ES-I3 (cell line): ENCODE measurements around the gene GCNA.

Experiments used
- H3K36me3 ChIP-seq: 2 replicates; pipeline ENCODE4 v1.6.1; 2013; ENCODE audit warnings: mild to moderate bottlenecking, low read length, control low read depth, moderate library complexity; ENCODE audit not compliant: insufficient read depth
- H3K4me1 ChIP-seq: 2 replicates; pipeline ENCODE4 v1.6.1; 2013; ENCODE audit warnings: mild to moderate bottlenecking, control low read depth, low read length; ENCODE audit not compliant: insufficient read depth
- H3K9ac ChIP-seq: 2 replicates; pipeline ENCODE4 v1.6.1; 2013; ENCODE audit warnings: low read depth, mild to moderate bottlenecking, low read length, moderate library complexity
- H3K9me3 ChIP-seq: 2 replicates; pipeline ENCODE4 v1.6.1; 2013; ENCODE audit warnings: mild to moderate bottlenecking, low read length, moderate library complexity; ENCODE audit not compliant: control insufficient read depth, insufficient read depth

GCNA gene

DNA sequence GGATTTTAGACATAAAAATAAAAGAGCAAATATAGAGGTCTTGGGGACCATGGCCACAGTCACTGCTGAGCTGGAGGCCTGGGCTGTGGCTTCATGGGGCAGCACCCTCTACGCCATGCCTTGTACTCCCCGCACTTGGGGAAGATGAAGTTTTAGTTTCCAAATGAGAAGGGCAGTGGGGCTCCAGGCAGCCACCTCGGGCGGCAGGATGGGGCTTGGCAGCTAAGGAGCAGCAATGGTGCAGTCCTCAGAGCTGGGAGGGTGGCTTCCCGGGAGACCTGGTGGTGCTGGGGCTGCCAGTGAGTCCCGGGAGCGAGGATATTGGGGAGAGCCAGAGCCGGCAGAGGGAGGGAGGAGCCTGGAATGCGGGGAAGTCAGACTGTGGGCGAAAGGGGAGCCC lies 37.7 kb downstream of the GCNA start:
- Histone ChIP-seq H3K36me3 (no peaks in the 10 kb centered on the region), H3K4me1 (peaks cover 3% of the 10 kb centered on the region; the same call in 1 of the 2 replicates), H3K9ac (no peak overlapping the region), H3K9me3 (peaks cover 3% of the 10 kb centered on the region; the same call in 1 of the 2 replicates)

DNA sequence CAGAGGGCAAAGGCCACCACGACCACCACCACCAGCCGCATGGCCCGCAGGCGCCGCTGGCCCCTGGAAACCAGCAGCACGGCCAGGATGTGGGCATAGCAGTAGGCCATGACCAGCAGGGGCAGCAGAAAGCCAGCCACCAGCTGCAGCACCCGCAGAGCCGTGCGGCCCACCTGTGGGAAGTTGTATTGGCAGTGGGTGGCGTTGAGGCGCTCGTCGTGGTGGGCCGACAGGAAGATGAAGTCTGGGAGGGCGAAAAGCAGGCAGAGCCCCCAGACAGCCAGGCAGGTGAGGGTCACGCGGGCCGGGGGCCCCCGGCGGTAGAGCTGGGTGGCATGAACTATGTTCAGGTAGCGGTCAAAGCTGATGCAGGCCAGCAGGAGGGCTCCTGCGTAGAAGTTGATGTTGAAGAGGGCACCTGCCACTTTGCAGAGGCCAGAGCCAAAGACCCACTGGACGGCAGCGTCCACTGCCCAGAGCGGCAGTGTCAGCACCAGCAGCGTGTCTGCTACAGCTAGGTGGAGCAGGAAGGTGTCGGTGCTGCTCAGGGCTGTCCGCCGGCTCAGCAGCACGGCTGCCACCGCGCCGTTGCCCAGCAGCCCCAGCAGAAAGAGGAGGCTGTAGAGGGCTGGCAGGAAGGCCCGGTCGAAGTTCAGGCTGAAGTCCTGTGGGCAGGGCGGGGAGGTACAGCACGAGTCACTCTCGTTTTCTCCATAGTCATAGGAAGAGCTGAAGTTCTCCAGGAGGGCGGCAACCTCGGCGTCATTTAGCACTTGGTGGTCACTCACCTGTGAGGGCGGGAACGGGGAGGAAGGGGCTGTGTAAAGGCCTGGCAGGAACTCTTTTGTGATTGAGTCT lies 38.7 kb downstream of the GCNA start:
- Histone ChIP-seq H3K36me3 (no peaks in the 10 kb centered on the region), H3K9me3 (peaks cover 3% of the 10 kb centered on the region; the same call in 1 of the 2 replicates), H3K9ac (no peak overlapping the region), H3K4me1 (peaks cover 3% of the 10 kb centered on the region; the same call in 1 of the 2 replicates)

DNA sequence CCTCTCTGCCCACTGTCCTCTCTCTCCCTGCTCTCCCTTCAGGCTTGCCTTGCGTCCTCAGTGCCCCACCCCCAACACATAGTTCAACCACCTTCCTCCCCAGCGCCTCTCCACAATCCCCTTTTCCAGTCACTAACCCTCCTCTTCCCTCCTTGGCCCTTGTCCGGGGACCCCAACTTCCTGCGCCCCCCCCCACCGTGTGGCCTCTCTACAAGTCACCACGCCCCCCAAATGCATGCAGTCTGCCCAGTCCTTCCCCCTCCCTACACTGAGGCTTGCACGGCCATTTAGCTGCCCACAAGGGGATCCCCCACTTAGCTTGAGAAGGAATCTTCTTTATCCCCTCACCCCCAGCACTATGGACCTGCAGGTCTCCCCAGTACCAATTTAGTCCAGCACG lies 39.5 kb downstream of the GCNA start:
- H3K36me3 ChIP-seq, result no peaks in the 10 kb centered on the region
- H3K9me3 ChIP-seq, result peaks cover 3% of the 10 kb centered on the region; the same call in 1 of the 2 replicates
- H3K9ac ChIP-seq, result no peak overlapping the region
- H3K4me1 ChIP-seq, result peaks cover 3% of the 10 kb centered on the region; the same call in 1 of the 2 replicates

DNA sequence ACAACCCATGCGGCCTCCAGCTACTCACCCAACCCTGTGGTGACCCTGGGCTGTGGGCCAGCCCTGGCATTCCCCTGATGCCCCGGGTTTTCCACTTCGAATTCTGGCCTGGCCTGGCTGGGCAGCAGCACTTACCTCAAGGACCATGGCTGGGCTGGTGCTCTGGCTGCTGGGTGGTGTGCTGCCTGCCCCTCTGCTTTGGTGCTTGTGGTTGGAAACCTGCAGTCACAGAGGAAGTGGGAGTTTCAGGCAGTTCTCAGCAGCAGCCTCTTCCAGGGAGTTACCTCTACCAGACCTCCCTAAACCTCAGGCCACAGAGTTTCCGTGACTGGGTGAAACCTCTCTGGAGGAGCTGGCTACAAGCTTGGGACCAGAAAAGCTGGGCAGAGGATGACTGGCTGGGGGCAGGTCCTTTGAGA lies 40.1 kb downstream of the GCNA start, which contains the start of gene CXCR3:
CXCR3 (minus strand) TSS at position 209 of the 419 bp plus-strand sequence; CDS start at position 147, 62 bp downstream.
- no peak within 1 kb of the TSS for H3K9ac ChIP-seq
- peaks cover 8% of the 10 kb centered on the region; the same call in 1 of the 2 replicates for H3K4me1 ChIP-seq
- peaks cover 3% of the 10 kb centered on the region; the same call in 1 of the 2 replicates for H3K9me3 ChIP-seq
- no peaks in the 10 kb centered on the region for H3K36me3 ChIP-seq

DNA sequence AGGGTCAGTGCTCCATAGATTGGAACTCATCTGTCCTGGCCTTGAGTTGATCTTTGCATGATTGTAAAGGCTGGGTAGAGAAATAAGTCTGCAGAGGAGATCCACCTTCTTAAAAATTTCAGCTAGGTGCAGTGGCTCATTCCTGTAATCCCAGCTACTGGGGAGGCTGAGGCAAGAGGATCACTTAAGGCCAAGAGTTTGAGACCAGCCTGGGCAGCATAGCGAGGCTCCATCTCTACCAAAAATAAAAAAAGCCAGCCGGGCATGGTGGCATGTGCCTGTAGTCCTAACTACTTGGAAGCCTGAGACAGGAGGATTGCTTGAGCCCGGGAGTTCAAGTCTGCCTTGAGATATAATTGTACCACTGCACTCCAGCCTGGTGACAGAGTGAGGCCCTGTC lies 40.5 kb downstream of the GCNA start:
- no peaks in the 10 kb centered on the region for H3K36me3 ChIP-seq
- no peak overlapping the region for H3K9ac ChIP-seq
- H3K4me1 ChIP-seq, result peaks cover 8% of the 10 kb centered on the region; the same call in 1 of the 2 replicates
- peaks cover 3% of the 10 kb centered on the region; the same call in 1 of the 2 replicates for H3K9me3 ChIP-seq

DNA sequence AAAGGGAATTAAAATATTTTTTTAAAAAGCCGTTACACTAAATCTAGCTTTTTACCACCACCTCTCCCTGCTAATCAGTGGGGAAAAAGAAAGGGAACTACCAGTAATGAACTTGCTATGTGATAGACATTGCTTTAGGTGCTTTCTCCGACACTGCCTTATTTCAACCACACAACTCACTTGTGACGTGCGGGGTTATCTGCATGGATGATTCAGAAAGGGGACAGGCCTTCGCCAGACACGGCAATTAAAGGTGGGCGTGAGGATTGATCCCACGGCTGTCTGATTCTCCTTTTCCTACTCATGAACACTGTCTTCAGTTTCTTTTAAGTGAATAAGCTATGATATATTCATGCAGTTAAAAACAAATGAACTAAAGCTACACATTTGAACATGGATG lies 41.0 kb downstream of the GCNA start:
- H3K36me3 ChIP-seq, result no peaks in the 10 kb centered on the region
- peaks cover 8% of the 10 kb centered on the region; the same call in 1 of the 2 replicates for H3K4me1 ChIP-seq
- H3K9me3 ChIP-seq, result peaks cover 3% of the 10 kb centered on the region; the same call in 1 of the 2 replicates
- no peak overlapping the region for H3K9ac ChIP-seq

DNA sequence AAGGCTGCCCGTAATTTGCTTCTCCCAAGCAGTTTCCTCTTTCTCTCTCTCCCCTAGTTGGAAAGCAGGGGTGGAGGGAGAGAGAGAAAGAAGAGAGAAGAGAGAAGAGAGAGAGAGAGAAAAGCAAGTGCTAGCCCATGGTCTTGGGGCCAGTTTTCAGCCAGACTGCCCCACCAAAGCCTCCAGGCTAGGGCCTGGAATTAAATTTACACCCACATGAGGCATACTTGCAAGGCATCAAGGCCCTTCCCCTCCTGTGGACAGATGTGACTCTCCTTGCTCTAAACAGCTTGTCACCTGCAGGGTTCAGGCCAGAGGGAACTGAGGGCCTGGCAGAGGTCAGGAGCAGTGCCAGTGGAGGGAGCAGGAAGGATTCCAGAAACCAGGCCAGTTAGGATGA lies 41.7 kb downstream of the GCNA start:
- Histone ChIP-seq H3K36me3 (no peaks in the 10 kb centered on the region), H3K9me3 (peaks cover 3% of the 10 kb centered on the region; the same call in 1 of the 2 replicates), H3K4me1 (peaks cover 8% of the 10 kb centered on the region; the same call in 1 of the 2 replicates), H3K9ac (no peak overlapping the region)

DNA sequence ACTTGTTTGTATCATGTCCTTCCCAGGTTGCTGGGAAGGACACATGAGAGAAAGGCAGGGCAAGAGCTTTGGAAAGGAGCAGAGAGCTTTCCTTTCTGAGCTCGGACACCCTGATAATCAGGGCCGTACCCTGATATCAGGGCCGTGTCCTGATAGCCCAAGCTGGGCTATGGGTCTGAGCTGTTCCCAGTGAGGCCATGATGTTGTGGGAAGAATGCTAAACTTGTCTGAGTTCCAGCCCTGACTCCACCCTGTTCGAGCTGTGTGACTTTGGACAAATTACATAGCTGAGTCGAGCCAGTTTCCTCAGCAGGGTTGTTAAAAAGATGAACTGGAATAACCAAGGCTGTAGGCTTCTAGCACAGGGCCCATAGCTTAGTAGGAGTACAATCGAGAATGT lies 43.4 kb downstream of the GCNA start:
- H3K9ac ChIP-seq, result no peak overlapping the region
- peaks cover 8% of the 10 kb centered on the region; the same call in 1 of the 2 replicates for H3K4me1 ChIP-seq
- no peaks in the 10 kb centered on the region for H3K36me3 ChIP-seq
- H3K9me3 ChIP-seq, result peaks cover 3% of the 10 kb centered on the region; the same call in 1 of the 2 replicates

DNA sequence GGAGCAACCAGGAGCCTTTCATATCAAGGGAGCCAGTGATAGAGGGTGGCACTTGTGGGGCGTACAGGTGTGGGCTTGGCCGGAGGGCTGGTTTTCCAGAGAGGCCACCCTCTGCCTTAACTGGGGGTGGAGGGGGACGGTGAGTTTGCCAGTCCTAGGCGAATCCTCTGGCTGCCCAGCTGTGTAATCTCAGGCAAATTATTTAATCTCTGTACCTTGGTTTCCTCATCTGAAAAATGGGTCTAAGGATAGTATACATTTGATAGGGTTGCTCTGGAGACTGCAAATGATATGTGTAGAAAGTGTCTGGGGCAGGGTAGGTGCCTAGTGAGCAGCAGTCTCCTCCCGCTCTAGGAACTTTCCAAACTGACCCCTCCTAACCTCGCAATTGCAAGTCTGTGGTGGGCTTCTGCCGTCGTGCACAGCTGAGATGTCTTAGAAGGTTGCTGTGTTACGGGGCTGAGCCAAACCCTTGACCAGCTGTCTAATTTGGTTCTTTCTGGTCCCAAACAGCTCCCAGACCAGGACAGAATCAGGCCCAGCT lies 43.9 kb downstream of the GCNA start:
- no peaks in the 10 kb centered on the region for H3K36me3 ChIP-seq
- H3K9ac ChIP-seq, result no peak overlapping the region
- peaks cover 8% of the 10 kb centered on the region; the same call in 1 of the 2 replicates for H3K4me1 ChIP-seq
- H3K9me3 ChIP-seq, result peaks cover 3% of the 10 kb centered on the region; the same call in 1 of the 2 replicates

DNA sequence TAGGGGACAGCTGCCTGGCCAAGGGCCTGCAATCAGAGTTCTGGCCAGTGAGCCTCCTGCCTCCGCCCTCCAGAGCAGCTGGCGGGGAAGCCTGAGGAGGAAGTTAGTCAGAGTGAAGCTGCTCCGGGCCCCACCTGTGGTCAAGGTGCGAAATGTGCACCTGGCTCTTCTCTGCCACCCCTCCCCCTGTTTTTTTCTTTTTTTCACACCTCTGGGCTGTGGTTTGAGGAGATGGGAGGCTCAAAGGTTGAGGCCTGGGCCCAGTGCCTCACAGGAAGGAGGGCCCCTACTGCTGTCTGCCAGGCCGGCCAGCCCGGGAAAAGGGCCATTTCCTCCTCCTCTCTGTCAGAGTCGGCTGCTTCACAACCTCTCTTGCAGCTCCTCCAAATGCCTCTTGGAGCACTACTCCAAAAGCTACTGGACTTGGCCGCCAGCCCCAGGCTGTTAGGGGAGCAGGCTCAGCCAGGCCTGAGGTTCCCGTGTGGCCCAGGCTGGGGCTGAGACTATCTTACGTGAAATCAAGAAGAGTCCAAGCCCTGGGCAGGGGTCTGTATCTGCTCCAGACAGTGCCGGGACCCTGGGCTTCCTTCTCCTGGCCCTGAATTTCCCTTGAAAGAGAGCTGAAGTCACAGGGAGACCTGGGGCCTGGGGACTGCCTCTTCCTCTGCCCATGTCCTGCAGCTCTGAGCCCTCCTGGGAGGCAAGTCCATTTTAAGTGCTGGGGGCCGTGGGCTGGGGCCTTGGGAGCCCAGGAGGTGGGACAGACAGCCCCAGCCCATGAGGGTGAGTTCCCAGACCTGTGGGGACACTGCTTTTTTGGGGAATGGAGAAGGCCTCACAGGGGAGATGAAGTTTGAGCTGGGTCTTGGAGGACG lies 44.6 kb downstream of the GCNA start:
- no peaks in the 10 kb centered on the region for H3K36me3 ChIP-seq
- H3K9me3 ChIP-seq, result peaks cover 3% of the 10 kb centered on the region; the same call in 1 of the 2 replicates
- peaks cover 5% of the 10 kb centered on the region; the same call in 1 of the 2 replicates for H3K4me1 ChIP-seq
- H3K9ac ChIP-seq, result no peak overlapping the region

DNA sequence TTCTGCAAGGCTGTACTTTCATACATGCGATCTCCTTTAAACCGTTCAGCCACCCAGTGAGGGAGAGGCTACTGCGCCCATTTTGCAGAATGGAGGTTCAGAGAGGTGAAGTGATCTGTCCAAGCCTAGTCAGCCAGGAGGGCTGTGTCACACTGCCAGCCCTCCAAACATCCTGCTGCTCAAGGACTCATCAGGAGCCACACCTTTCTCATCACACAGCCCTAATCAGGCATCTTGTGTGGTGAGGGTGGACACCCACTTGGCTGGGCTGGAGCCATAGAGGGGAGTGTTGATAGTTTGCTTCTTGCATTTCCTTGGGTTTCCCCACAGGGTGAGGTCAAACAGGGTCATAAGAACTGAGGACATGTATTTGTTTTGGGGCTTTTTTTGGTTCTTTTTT lies 45.5 kb downstream of the GCNA start:
- Histone ChIP-seq H3K9ac (no peak overlapping the region), H3K9me3 (peaks cover 3% of the 10 kb centered on the region; the same call in 1 of the 2 replicates), H3K4me1 (peaks cover 5% of the 10 kb centered on the region; the same call in 1 of the 2 replicates), H3K36me3 (no peaks in the 10 kb centered on the region)

DNA sequence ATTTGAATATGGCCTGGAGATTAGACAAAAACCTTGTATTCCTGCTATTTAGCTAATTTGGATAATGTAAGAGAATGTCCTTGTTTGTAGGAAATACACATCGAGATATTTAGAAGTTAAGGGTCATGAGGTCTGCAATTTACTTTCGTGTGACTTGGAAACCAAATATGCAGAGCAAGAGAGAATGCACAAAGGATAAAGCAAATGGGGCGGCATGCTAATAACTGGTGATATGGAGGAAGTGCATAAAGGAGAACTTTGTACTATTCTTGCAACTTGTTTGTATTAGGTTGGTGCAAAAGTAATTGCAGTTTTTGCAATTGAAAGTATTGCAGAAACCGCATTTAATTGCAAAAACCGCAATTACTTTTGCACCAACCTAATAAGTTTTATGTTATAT lies 47.2 kb downstream of the GCNA start:
- Histone ChIP-seq H3K4me1 (peaks cover 5% of the 10 kb centered on the region; the same call in 1 of the 2 replicates), H3K9ac (no peak overlapping the region), H3K36me3 (no peaks in the 10 kb centered on the region), H3K9me3 (no peaks in the 10 kb centered on the region)

DNA sequence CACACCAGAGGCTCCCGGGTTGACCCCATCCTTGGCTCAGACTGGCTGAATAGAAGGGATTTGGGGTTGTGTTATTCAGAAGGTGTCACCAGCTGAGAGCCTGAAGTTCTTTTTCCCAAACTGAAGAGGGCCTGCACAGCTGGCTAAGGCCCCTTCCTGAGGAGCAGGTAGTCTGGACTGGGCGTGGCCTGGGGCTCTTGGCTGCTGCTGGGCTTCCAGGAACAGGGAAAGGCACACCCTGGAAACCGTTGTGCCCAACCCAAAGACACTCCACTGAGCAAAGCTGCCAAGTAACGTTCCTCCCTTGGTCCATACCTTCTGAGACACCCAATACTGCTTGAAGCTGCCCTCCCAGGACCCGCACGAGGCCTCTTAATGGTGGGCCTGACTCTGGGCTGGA lies 48.3 kb downstream of the GCNA start:
- no peaks in the 10 kb centered on the region for H3K36me3 ChIP-seq
- H3K4me1 ChIP-seq, result peaks cover 5% of the 10 kb centered on the region; the same call in 1 of the 2 replicates
- no peaks in the 10 kb centered on the region for H3K9me3 ChIP-seq
- H3K9ac ChIP-seq, result no peak overlapping the region
